ENCODE data around the gene TBC1D4.

DNA sequence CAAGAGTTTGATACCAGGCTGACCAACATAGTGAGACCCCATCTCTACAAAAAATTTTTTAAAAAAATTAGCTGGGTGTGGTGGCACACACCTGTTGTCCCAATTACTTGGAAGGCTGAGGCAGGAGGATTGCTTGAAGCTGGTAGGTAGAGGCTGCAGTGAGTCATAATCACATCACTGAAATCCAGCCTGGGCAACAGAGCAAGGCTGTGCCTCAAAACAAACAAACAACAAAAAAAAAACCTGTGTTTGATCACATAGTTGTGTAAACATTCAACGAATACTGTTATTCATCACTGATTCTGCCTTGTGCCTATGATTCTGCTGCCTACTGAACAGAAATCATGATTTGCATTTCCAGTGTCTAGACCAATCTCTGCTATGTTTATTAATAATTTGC, 134.0 kb downstream of the TBC1D4 start:
- TF ChIP-seq, protein P1, sequence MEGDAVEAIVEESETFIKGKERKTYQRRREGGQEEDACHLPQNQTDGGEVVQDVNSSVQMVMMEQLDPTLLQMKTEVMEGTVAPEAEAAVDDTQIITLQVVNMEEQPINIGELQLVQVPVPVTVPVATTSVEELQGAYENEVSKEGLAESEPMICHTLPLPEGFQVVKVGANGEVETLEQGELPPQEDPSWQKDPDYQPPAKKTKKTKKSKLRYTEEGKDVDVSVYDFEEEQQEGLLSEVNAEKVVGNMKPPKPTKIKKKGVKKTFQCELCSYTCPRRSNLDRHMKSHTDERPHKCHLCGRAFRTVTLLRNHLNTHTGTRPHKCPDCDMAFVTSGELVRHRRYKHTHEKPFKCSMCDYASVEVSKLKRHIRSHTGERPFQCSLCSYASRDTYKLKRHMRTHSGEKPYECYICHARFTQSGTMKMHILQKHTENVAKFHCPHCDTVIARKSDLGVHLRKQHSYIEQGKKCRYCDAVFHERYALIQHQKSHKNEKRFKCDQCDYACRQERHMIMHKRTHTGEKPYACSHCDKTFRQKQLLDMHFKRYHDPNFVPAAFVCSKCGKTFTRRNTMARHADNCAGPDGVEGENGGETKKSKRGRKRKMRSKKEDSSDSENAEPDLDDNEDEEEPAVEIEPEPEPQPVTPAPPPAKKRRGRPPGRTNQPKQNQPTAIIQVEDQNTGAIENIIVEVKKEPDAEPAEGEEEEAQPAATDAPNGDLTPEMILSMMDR (conservative IDR thresholded peaks at IDR 0.05; ENCODE audit: low read depth in 2 of 2), result no peak
- no peak for TF ChIP-seq POLR2AphosphoS5 (IDR thresholded peaks at IDR 0.05; ENCODE audit: low read depth)
- no peak for TF ChIP-seq CREB1 (CRISPR knock-in tag; IDR thresholded peaks at IDR 0.05; ENCODE audit: low read depth)
- TF ChIP-seq EZH2 (IDR thresholded peaks at IDR 0.05; ENCODE audit: low read depth, unreplicated experiment), result no peak
